Effector CD8-positive, alpha-beta T cell (primary cell): ENCODE data around the gene TPD52L3.

Experiments used
- DNase-seq: peaks from one replicate; lab custom pipeline; 2025; lab: John Stamatoyannopoulos, UW
- total RNA-seq, 4 experiments: gene quantifications; one replicate each; lab custom pipeline; 2026; lab: John Stamatoyannopoulos, UW

The TPD52L3 gene
- 0 reads per million in 4 experiments for total RNA-seq

GRCh38 chr9:6328103-6328502 is at the start of gene TPD52L3:
TSS of gene TPD52L3 (plus strand) at chr9:6328375. CDS start at chr9:6328596, 221 bp downstream.
- DNase-seq: no peak

- DNase-seq: no peak
Observed at GRCh38 chr9:6301858-6302257, 26.3 kb upstream of the TPD52L3 start.

GRCh38 chr9:6302417-6302816 is 25.8 kb upstream of the TPD52L3 start:
- DNase-seq: no peak

- DNase-seq: no peak
Observed at GRCh38 chr9:6304232-6304631, 23.9 kb upstream of the TPD52L3 start.

GRCh38 chr9:6305954-6306563 is 22.1 kb upstream of the TPD52L3 start:
- DNase-seq: no peak

- DNase-seq: no peak
Observed at GRCh38 chr9:6307551-6308096, 20.6 kb upstream of the TPD52L3 start.

GRCh38 chr9:6330958-6331634 is 2.9 kb downstream of the TPD52L3 start:
- no peak for DNase-seq

GRCh38 chr9:6334305-6334704 is 6.1 kb downstream of the TPD52L3 start:
- no peak for DNase-seq

- DNase-seq: no peak
Observed at GRCh38 chr9:6348766-6349165, 20.6 kb downstream of the TPD52L3 start.

GRCh38 chr9:6351737-6352136 is 23.6 kb downstream of the TPD52L3 start:
- no peak for DNase-seq

GRCh38 chr9:6354072-6354686 is 26.0 kb downstream of the TPD52L3 start:
- DNase-seq: no peak

GRCh38 chr9:6355728-6356127 is 27.6 kb downstream of the TPD52L3 start:
- DNase-seq: no peak

GRCh38 chr9:6356441-6356840 is 28.3 kb downstream of the TPD52L3 start:
- no peak for DNase-seq

- DNase-seq: no peak
Observed at GRCh38 chr9:6356904-6357303, 28.7 kb downstream of the TPD52L3 start.

- no peak for DNase-seq
Observed at GRCh38 chr9:6367128-6367890, 39.1 kb downstream of the TPD52L3 start.

GRCh38 chr9:6368831-6369230 is 40.7 kb downstream of the TPD52L3 start:
- no peak for DNase-seq
